ENCODE results near the gene LVRN. TPM values are rescaled to one million over a fixed set of nuclear protein-coding genes. Genes with fewer than 3 reads are reported as not detected.

LVRN gene
- polyA plus RNA-seq, 1 donor: 0.27 TPM

GRCh38 chr5:116023619-116024018, 61.3 kb downstream of the LVRN start:
- no peaks in the 10 kb centered on the region for H3K36me3 ChIP-seq (ENCODE audit: control insufficient read depth, insufficient read depth, low read length)
- no peaks in the 10 kb centered on the region for H3K9me3 ChIP-seq (ENCODE audit: control insufficient read depth, low read depth, low read length)
- no peak for DNase-seq
- no peaks in the 10 kb centered on the region for H3K27me3 ChIP-seq (ENCODE audit: control insufficient read depth, insufficient read depth, low read length)
- no peaks in the 10 kb centered on the region for H3K4me1 ChIP-seq (ENCODE audit: control insufficient read depth, insufficient read depth, low read length)
- H3K4me3 ChIP-seq (ENCODE audit: low read length): no peak overlapping the region
- H3K27ac ChIP-seq (ENCODE audit: low read length): no peak overlapping the region

- Histone ChIP-seq H3K4me1 (ENCODE audit: control insufficient read depth, insufficient read depth, low read length) (no peaks in the 10 kb centered on the region), H3K36me3 (ENCODE audit: control insufficient read depth, insufficient read depth, low read length) (no peaks in the 10 kb centered on the region), H3K27ac (ENCODE audit: low read length) (no peak overlapping the region), H3K9me3 (ENCODE audit: control insufficient read depth, low read depth, low read length) (no peaks in the 10 kb centered on the region), H3K27me3 (ENCODE audit: control insufficient read depth, insufficient read depth, low read length) (peaks cover 2% of the 10 kb centered on the region), H3K4me3 (ENCODE audit: low read length) (no peak overlapping the region)
- no peak for DNase-seq
- 100% methylated on average over 1 of the region's 1 CpG for WGBS (ENCODE audit: insufficient coverage, low lambda C conversion rate)
These were observed 63.6 kb downstream of the LVRN start for GRCh38 chr5:116025866-116026265.

DNA sequence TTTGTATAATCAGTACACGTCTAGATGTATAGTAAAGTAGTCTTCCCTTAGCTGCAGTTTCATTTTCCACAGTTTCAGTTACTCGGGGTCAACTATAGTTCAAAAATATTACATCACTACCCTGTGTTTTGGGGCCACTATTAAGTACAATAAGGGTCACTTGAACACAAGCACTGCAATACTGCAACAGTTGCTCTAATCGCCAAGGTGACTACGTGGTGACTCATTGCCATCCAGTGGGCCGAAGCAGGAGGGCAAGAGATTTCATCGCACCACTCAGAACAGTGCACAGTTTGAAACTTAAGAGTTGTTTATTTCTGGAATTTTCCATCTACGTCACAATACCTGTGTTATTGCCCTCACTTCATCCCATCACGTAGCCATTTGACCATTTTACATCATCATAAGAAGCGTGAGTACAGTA, 69.8 kb downstream of the LVRN start, which contains the start of gene ARL14EPL:
TSS of gene ARL14EPL (plus strand) at position 379 of the 424 bp plus-strand sequence. CDS start 18,994 bp downstream, outside the sequence.
- no peak within 1 kb of the TSS for H3K27ac ChIP-seq (ENCODE audit: low read length)
- no peaks in the 10 kb centered on the region for H3K36me3 ChIP-seq (ENCODE audit: control insufficient read depth, insufficient read depth, low read length)
- H3K27me3 ChIP-seq (ENCODE audit: control insufficient read depth, insufficient read depth, low read length): peaks cover 10% of the 10 kb centered on the region
- no peak within 1 kb of the TSS for H3K4me3 ChIP-seq (ENCODE audit: low read length)
- H3K9me3 ChIP-seq (ENCODE audit: control insufficient read depth, low read depth, low read length): no peaks in the 10 kb centered on the region
- DNase-seq: peak; percentile 64 to 69
- 63% methylated on average over 4 of the region's 9 CpGs for WGBS (ENCODE audit: insufficient coverage, low lambda C conversion rate)
- no peaks in the 10 kb centered on the region for H3K4me1 ChIP-seq (ENCODE audit: control insufficient read depth, insufficient read depth, low read length)

DNA sequence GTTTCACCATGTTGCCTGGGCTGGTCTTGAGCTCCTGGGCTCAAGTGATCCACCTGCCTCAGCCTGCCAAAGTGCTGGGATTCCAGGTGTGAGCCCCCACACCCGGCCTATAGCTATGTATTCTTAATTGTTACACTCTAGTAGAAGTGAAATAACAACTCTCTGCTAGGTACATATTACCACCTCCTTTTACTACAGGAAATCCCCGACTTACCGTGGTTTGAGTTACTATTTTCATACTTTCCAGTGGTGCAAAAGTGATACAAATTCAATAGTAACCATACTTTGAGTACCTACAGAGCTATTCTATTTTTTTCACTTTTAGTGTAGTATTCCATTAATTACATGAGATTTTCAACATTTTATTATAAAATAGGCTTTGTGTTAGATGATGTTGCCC, 70.7 kb downstream of the LVRN start:
- H3K4me1 ChIP-seq (ENCODE audit: control insufficient read depth, insufficient read depth, low read length): no peaks in the 10 kb centered on the region
- H3K9me3 ChIP-seq (ENCODE audit: control insufficient read depth, low read depth, low read length): no peaks in the 10 kb centered on the region
- DNase-seq: no peak
- no peaks in the 10 kb centered on the region for H3K36me3 ChIP-seq (ENCODE audit: control insufficient read depth, insufficient read depth, low read length)
- H3K4me3 ChIP-seq (ENCODE audit: low read length): no peak overlapping the region
- WGBS (ENCODE audit: insufficient coverage, low lambda C conversion rate): 100% methylated on average over 2 of the region's 3 CpGs
- peaks cover 10% of the 10 kb centered on the region for H3K27me3 ChIP-seq (ENCODE audit: control insufficient read depth, insufficient read depth, low read length)
- H3K27ac ChIP-seq (ENCODE audit: low read length): no peak overlapping the region

DNA sequence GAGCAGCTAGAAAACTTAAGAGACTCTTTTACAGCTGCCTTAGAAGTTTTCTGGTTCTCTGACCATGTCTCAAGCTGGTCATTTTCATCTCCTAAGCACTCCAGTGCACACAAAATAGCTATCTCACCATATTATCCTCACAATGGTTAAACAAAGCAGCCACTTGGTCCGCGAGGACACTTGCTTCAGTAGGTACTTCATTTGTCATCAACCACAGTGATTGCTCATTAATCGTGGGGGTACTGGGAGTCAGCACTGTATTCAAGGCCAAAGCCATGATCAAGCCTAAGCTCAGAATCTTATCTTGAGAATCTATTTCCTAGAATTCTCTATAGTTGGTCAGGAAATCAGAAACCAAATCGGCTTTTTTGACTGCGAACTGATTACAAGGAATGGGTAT, 72.8 kb downstream of the LVRN start:
- Histone ChIP-seq H3K9me3 (ENCODE audit: control insufficient read depth, low read depth, low read length) (no peaks in the 10 kb centered on the region), H3K36me3 (ENCODE audit: control insufficient read depth, insufficient read depth, low read length) (no peaks in the 10 kb centered on the region), H3K4me3 (ENCODE audit: low read length) (no peak overlapping the region), H3K4me1 (ENCODE audit: control insufficient read depth, insufficient read depth, low read length) (no peaks in the 10 kb centered on the region), H3K27ac (ENCODE audit: low read length) (no peak overlapping the region), H3K27me3 (ENCODE audit: control insufficient read depth, insufficient read depth, low read length) (peaks cover 10% of the 10 kb centered on the region)
- 83% methylated on average over 2 of the region's 5 CpGs for WGBS (ENCODE audit: insufficient coverage, low lambda C conversion rate)
- no peak for DNase-seq

GRCh38 chr5:116037236-116037822, 75.1 kb downstream of the LVRN start:
- Histone ChIP-seq H3K9me3 (ENCODE audit: control insufficient read depth, low read depth, low read length) (no peaks in the 10 kb centered on the region), H3K4me1 (ENCODE audit: control insufficient read depth, insufficient read depth, low read length) (no peaks in the 10 kb centered on the region), H3K27ac (ENCODE audit: low read length) (no peak overlapping the region), H3K4me3 (ENCODE audit: low read length) (no peak overlapping the region), H3K27me3 (ENCODE audit: control insufficient read depth, insufficient read depth, low read length) (peaks cover 13% of the 10 kb centered on the region), H3K36me3 (ENCODE audit: control insufficient read depth, insufficient read depth, low read length) (no peaks in the 10 kb centered on the region)
- DNase-seq: no peak
- 100% methylated on average over 2 of the region's 3 CpGs for WGBS (ENCODE audit: insufficient coverage, low lambda C conversion rate)

DNA sequence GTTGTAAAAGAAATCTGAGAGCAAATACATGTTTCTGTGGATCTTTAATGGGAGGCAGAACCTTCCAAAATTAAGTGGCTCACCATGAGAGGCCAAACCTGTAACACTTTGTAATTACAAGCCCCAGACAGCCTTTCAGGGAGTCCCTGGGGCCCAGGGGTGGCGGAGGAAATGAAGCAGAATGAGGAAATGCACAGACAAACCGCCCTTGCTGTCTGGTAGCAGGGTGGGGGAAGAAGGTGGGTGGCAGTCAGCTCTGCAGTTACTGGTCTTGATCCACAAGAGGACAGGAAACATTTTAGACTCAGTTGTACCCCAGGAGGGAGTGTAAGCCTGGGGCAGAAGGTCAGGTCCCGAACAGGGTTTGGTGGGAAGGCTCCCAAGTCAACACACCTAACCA, 76.5 kb downstream of the LVRN start:
- Histone ChIP-seq H3K4me3 (ENCODE audit: low read length) (no peak overlapping the region), H3K27ac (ENCODE audit: low read length) (no peak overlapping the region), H3K4me1 (ENCODE audit: control insufficient read depth, insufficient read depth, low read length) (no peaks in the 10 kb centered on the region), H3K9me3 (ENCODE audit: control insufficient read depth, low read depth, low read length) (no peaks in the 10 kb centered on the region), H3K27me3 (ENCODE audit: control insufficient read depth, insufficient read depth, low read length) (peaks cover 13% of the 10 kb centered on the region), H3K36me3 (ENCODE audit: control insufficient read depth, insufficient read depth, low read length) (no peaks in the 10 kb centered on the region)
- WGBS (ENCODE audit: insufficient coverage, low lambda C conversion rate): no CpG with 5 or more reads among the region's 3 CpGs
- no peak for DNase-seq

- peaks cover 5% of the 10 kb centered on the region for H3K27me3 ChIP-seq (ENCODE audit: control insufficient read depth, insufficient read depth, low read length)
- no peak for DNase-seq
- H3K27ac ChIP-seq (ENCODE audit: low read length): no peak overlapping the region
- H3K9me3 ChIP-seq (ENCODE audit: control insufficient read depth, low read depth, low read length): no peaks in the 10 kb centered on the region
- no peaks in the 10 kb centered on the region for H3K4me1 ChIP-seq (ENCODE audit: control insufficient read depth, insufficient read depth, low read length)
- no peaks in the 10 kb centered on the region for H3K36me3 ChIP-seq (ENCODE audit: control insufficient read depth, insufficient read depth, low read length)
- H3K4me3 ChIP-seq (ENCODE audit: low read length): no peak overlapping the region
These were observed 80.1 kb downstream of the LVRN start for GRCh38 chr5:116042375-116042774.

GRCh38 chr5:116044073-116044472, 81.8 kb downstream of the LVRN start:
- H3K4me3 ChIP-seq (ENCODE audit: low read length): no peak overlapping the region
- H3K27ac ChIP-seq (ENCODE audit: low read length): no peak overlapping the region
- DNase-seq: no peak
- H3K27me3 ChIP-seq (ENCODE audit: control insufficient read depth, insufficient read depth, low read length): peaks cover 5% of the 10 kb centered on the region
- H3K9me3 ChIP-seq (ENCODE audit: control insufficient read depth, low read depth, low read length): no peaks in the 10 kb centered on the region
- no peaks in the 10 kb centered on the region for H3K36me3 ChIP-seq (ENCODE audit: control insufficient read depth, insufficient read depth, low read length)
- no peaks in the 10 kb centered on the region for H3K4me1 ChIP-seq (ENCODE audit: control insufficient read depth, insufficient read depth, low read length)
- WGBS (ENCODE audit: insufficient coverage, low lambda C conversion rate): 83% methylated on average over 1 of the region's 3 CpGs

GRCh38 chr5:116045821-116046220, 83.5 kb downstream of the LVRN start:
- Histone ChIP-seq H3K27me3 (ENCODE audit: control insufficient read depth, insufficient read depth, low read length) (peaks cover 5% of the 10 kb centered on the region), H3K4me3 (ENCODE audit: low read length) (no peak overlapping the region), H3K27ac (ENCODE audit: low read length) (no peak overlapping the region), H3K9me3 (ENCODE audit: control insufficient read depth, low read depth, low read length) (no peaks in the 10 kb centered on the region), H3K36me3 (ENCODE audit: control insufficient read depth, insufficient read depth, low read length) (no peaks in the 10 kb centered on the region), H3K4me1 (ENCODE audit: control insufficient read depth, insufficient read depth, low read length) (no peaks in the 10 kb centered on the region)
- no peak for DNase-seq
- WGBS (ENCODE audit: insufficient coverage, low lambda C conversion rate): no CpG with 5 or more reads among the region's 2 CpGs

DNA sequence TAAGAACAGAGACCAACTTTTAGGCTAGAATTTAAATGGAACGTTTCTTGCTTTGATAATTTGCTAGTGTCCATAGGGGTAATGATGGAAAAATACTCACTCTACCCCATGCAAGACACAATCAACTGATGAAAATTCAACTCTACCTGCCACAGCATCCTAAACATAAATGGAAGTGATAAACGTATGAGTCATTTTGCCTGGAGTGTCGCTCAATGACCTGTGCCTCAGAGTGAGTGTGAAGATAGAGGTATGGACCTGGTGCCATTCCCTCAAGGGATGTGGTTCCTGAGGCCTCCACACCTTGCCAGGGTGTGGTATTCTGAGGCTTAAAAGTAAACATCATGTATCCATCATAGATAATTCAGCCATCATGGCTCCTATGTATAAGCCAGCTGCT, 84.0 kb downstream of the LVRN start:
- H3K27me3 ChIP-seq (ENCODE audit: control insufficient read depth, insufficient read depth, low read length): peaks cover 5% of the 10 kb centered on the region
- no CpG with 5 or more reads among the region's 3 CpGs for WGBS (ENCODE audit: insufficient coverage, low lambda C conversion rate)
- no peaks in the 10 kb centered on the region for H3K9me3 ChIP-seq (ENCODE audit: control insufficient read depth, low read depth, low read length)
- no peak for DNase-seq
- H3K36me3 ChIP-seq (ENCODE audit: control insufficient read depth, insufficient read depth, low read length): no peaks in the 10 kb centered on the region
- H3K27ac ChIP-seq (ENCODE audit: low read length): no peak overlapping the region
- H3K4me1 ChIP-seq (ENCODE audit: control insufficient read depth, insufficient read depth, low read length): no peaks in the 10 kb centered on the region
- no peak overlapping the region for H3K4me3 ChIP-seq (ENCODE audit: low read length)
